22Rv1 (cell line): ENCODE data around the gene HTR3B.

Source experiments
- CTCF ChIP-seq: fragments of 450-650 bp; IDR thresholded peaks from 2 replicates; pipeline ENCODE4 v1.5.1; 2017; ENCODE audit warnings: mild to moderate bottlenecking
- ZFX ChIP-seq: fragments of 450-650 bp; IDR thresholded peaks from 2 replicates; pipeline ENCODE4 v1.6.1; 2017; ENCODE audit warnings: antibody characterized with exemption, borderline replicate concordance

GRCh38 chr11:113956986-113957385, 52.4 kb downstream of the HTR3B start:
- TF ChIP-seq CTCF (no peak), ZFX (no peak)
